Neural cell (in vitro differentiated cells): ENCODE data around the gene FOXD4.
"Not testable (repeated sequence)": the region's sequence is repeated elsewhere in the genome, so short reads cannot be mapped to it uniquely, and the experiment has no call there.

Source experiments
- EP300 ChIP-seq: fragments of 450-650 bp; conservative IDR thresholded peaks from 2 replicates; pipeline ENCODE4 v1.6.1; 2014; ENCODE audit warnings: antibody characterized with exemption, mild to moderate bottlenecking, moderate library complexity; ENCODE audit not compliant: poor library complexity, severe bottlenecking
- EZH2 ChIP-seq: fragments of 200-600, 300-800 bp; shearing (Covaris generic), sonication (generic); IDR thresholded peaks from 2 replicates; pipeline ENCODE4 v1.6.1; 2014; ENCODE audit warnings: antibody characterized with exemption, low read length, borderline replicate concordance, mild to moderate bottlenecking; ENCODE audit not compliant: insufficient read depth, poor library complexity, severe bottlenecking
- POLR2AphosphoS5 ChIP-seq: IDR thresholded peaks from 2 replicates; pipeline ENCODE4 v1.6.1; 2012
- RAD21 ChIP-seq: fragments of 450-650 bp; conservative IDR thresholded peaks from 2 replicates; pipeline ENCODE4 v1.6.1; 2014; ENCODE audit warnings: antibody characterized with exemption, mild to moderate bottlenecking, moderate library complexity
- TAF1 ChIP-seq: IDR thresholded peaks from 2 replicates; pipeline ENCODE4 v1.6.1; 2012; ENCODE audit warnings: low read depth
- TF ChIP-seq, protein P1 (sequence below): fragments of 450-650 bp; IDR thresholded peaks from 2 replicates; pipeline ENCODE4 v1.5.1; 2014; ENCODE audit warnings: antibody characterized with exemption, mild to moderate bottlenecking, moderate library complexity; ENCODE audit not compliant: poor library complexity, severe bottlenecking

DNA sequence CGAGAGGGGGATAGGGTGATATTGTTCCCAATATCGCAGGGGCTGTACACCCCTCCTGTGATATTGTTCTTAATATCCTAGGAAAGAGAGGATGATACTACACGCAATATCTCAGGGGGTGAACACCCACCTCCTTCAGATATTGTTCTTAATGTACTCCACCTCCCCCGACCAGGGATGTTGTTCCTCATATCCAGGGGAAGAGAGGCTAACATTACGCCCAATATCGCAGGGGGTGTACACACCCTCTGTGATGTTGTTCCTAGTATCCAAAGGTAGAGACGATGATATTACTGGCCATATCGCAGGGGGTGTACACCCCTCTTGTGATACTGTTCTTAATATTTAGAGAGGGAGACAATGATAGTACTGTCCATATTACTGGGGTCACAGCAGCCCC lies 12.2 kb downstream of the FOXD4 start:
- not testable (repeated sequence) for TF ChIP-seq TAF1, EZH2, RAD21, POLR2AphosphoS5, EP300
- TF ChIP-seq, protein P1, sequence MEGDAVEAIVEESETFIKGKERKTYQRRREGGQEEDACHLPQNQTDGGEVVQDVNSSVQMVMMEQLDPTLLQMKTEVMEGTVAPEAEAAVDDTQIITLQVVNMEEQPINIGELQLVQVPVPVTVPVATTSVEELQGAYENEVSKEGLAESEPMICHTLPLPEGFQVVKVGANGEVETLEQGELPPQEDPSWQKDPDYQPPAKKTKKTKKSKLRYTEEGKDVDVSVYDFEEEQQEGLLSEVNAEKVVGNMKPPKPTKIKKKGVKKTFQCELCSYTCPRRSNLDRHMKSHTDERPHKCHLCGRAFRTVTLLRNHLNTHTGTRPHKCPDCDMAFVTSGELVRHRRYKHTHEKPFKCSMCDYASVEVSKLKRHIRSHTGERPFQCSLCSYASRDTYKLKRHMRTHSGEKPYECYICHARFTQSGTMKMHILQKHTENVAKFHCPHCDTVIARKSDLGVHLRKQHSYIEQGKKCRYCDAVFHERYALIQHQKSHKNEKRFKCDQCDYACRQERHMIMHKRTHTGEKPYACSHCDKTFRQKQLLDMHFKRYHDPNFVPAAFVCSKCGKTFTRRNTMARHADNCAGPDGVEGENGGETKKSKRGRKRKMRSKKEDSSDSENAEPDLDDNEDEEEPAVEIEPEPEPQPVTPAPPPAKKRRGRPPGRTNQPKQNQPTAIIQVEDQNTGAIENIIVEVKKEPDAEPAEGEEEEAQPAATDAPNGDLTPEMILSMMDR: not testable (repeated sequence)
